ENCODE data around the gene PNISR.

GRCh38 chr6:99366852-99367251, 58.3 kb downstream of the PNISR start:
- TF ChIP-seq, protein P1, sequence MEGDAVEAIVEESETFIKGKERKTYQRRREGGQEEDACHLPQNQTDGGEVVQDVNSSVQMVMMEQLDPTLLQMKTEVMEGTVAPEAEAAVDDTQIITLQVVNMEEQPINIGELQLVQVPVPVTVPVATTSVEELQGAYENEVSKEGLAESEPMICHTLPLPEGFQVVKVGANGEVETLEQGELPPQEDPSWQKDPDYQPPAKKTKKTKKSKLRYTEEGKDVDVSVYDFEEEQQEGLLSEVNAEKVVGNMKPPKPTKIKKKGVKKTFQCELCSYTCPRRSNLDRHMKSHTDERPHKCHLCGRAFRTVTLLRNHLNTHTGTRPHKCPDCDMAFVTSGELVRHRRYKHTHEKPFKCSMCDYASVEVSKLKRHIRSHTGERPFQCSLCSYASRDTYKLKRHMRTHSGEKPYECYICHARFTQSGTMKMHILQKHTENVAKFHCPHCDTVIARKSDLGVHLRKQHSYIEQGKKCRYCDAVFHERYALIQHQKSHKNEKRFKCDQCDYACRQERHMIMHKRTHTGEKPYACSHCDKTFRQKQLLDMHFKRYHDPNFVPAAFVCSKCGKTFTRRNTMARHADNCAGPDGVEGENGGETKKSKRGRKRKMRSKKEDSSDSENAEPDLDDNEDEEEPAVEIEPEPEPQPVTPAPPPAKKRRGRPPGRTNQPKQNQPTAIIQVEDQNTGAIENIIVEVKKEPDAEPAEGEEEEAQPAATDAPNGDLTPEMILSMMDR (IDR thresholded peaks at IDR 0.05; ENCODE audit: low read length), result no peak
- no peak for TF ChIP-seq EZH2 (IDR thresholded peaks at IDR 0.05; ENCODE audit: borderline replicate concordance, low read length)

Measured in OCI-LY1 (cell line).